GM12878 (cell line): ENCODE measurements around the gene GRIK4.

Source experiments
- CREB1 ChIP-seq: IDR thresholded peaks from 2 replicates; pipeline ENCODE4 v1.6.1; 2012; ENCODE audit warnings: low read depth, mild to moderate bottlenecking, inconsistent platforms
- TARDBP ChIP-seq: IDR thresholded peaks from 2 replicates; pipeline ENCODE4 v1.6.1; 2016; ENCODE audit warnings: borderline replicate concordance

GRCh38 chr11:120929664-120930154 lies 418.2 kb downstream of the GRIK4 start:
- TF ChIP-seq TARDBP = no peak
- no peak for TF ChIP-seq CREB1
